ENCODE results near the gene OTOG.

The OTOG gene

DNA sequence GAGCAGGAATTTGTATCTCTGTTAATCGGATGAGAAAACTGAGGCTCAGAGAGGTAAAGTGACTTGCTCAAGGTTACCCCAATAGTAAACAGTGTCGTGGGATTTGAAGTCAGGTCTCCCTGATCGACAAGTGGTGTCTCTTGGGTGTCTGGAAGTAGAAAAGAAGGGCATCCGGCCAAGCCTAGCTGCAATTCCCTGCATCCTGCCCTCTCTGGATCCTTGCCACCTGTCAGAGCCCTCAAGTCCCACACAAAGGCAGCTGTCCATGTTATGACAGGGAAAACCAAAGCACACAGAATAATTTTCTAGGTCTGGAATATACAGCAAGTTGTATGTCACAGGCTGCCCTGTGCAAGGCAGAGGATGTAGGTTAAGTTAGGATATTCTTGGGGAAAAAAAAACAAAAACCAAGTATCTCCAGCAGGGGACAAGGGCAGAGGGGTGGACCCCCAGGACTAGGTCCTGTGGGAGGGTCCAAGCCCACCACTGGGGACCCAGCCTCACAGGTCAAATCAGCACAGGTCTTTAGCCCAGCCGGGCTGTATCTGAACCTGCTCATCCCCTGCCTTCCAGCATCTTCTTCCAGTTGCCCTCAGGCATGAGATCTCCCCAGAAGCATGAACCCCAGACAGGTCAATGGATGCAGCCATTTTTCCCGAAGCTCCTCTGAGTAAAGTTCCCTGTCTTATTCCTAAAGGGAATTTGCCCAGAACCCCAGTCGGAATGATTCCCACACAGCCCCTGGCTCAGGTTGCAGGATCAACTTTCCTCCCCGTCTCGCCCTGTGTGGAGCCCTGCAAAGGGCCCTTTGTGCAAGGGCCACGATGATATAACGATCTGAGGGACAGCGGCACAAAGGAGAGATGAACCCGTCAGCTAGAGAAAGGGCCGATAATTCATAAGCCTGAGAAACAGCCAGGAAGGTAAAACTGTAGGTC is 17.9 kb upstream of the OTOG start:
- POLR2A ChIA-PET: no interaction called here
- no peak for DNase-seq (ENCODE audit: extremely low spot score)
- TF ChIP-seq L3MBTL2 (conservative IDR thresholded peaks at IDR 0.05): no peak
- no peak for TF ChIP-seq HDGF (IDR thresholded peaks at IDR 0.05; ENCODE audit: borderline replicate concordance)
- no peak for TF ChIP-seq FOXK2 (IDR thresholded peaks at IDR 0.05)
- TF ChIP-seq CTBP1 (IDR thresholded peaks at IDR 0.05; ENCODE audit: borderline replicate concordance): no peak
- TF ChIP-seq NFRKB (IDR thresholded peaks at IDR 0.05): no peak
- TF ChIP-seq FOXA1 (IDR thresholded peaks at IDR 0.05): no peak
- no peak for TF ChIP-seq ARNT (IDR thresholded peaks at IDR 0.05)
- no peak for TF ChIP-seq PKNOX1 (IDR thresholded peaks at IDR 0.05)
- TF ChIP-seq TARDBP (IDR thresholded peaks at IDR 0.05): no peak
- no peak for TF ChIP-seq ELF4 (IDR thresholded peaks at IDR 0.05)
- TF ChIP-seq FOXM1 (IDR thresholded peaks at IDR 0.05; ENCODE audit: borderline replicate concordance): no peak
- TF ChIP-seq SP1 (IDR thresholded peaks at IDR 0.05): no peak
- TF ChIP-seq ZNF384 (IDR thresholded peaks at IDR 0.05): no peak
- TF ChIP-seq SUZ12 (IDR thresholded peaks at IDR 0.05): no peak
- no peak for TF ChIP-seq LEF1 (IDR thresholded peaks at IDR 0.05; ENCODE audit: borderline replicate concordance)
- TF ChIP-seq BHLHE40 (IDR thresholded peaks at IDR 0.05; ENCODE audit: borderline replicate concordance): no peak
- CTCF ChIA-PET: interaction anchor here (1.0 to 2.8 kb wide), 7 partner anchors 16 to 146 kb away, joined by 3 to 34 read pairs (median 9); partner anchors contain the start of genes KCNJ11 and OTOG

DNA sequence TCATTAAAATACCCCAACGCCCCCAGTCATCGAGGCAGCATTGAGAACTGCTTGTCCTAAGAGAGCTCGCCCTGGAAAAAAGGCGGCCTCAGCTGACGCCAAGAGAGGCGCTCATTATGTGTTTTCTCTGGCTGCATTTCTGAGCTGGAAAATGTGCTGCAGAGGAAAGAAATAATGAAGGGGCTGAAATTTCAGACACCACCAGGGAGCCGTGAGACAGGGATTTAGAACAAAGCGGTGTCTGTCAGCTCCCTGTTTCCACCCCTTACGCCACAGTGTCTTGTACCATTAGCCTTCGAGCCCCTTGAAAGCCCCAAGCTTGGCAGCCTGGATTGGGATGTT is 17.2 kb upstream of the OTOG start:
- TF ChIP-seq FOXK2 (IDR thresholded peaks at IDR 0.05): no peak
- TF ChIP-seq SP1 (IDR thresholded peaks at IDR 0.05): no peak
- TF ChIP-seq FOXM1 (IDR thresholded peaks at IDR 0.05; ENCODE audit: borderline replicate concordance): no peak
- no peak for TF ChIP-seq PKNOX1 (IDR thresholded peaks at IDR 0.05)
- TF ChIP-seq LEF1 (IDR thresholded peaks at IDR 0.05; ENCODE audit: borderline replicate concordance): no peak
- no peak for DNase-seq (ENCODE audit: extremely low spot score)
- POLR2A ChIA-PET: no interaction called here
- CTCF ChIA-PET: interaction anchor here (1.0 to 2.8 kb wide), 2 partner anchors 17 to 146 kb away, joined by 3 to 34 read pairs; partner anchors contain the start of gene OTOG

DNA sequence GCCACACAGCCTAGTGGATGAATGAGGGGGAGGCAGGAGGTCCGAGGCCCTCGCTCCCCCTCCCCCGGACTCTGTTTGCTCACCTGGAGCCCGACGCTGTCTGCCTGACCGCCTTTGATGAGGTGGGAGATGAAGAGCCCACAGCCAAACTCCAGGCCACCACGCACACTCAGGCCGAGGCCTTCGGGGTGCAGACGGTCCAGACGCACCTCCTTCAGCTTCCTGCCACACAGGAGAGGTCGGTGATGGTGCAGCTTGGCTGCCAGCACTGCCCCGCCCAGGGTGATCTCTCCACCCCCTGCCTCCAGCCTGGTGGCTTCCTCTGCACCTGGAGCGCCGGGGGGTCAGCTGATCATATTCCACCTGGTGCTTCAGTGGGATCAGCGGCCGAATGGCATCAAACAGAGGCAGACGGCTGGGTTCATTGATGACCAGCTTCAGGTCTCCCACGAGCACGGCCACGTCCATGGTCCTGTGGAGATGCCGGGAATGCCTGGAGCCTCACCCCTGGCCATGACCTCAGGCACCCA is 15.9 kb upstream of the OTOG start:
- CTCF ChIA-PET: interaction anchor here (1.3 kb wide), 1 partner anchor 143 kb away, joined by 3 read pairs; the partner anchor contains the start of gene KCNJ11
- DNase-seq (ENCODE audit: extremely low spot score): no peak
- POLR2A ChIA-PET: no interaction called here
- no peak for TF ChIP-seq HDGF (IDR thresholded peaks at IDR 0.05; ENCODE audit: borderline replicate concordance)
- TF ChIP-seq ZNF384 (IDR thresholded peaks at IDR 0.05): no peak
- TF ChIP-seq FOXA1 (IDR thresholded peaks at IDR 0.05): no peak
- no peak for TF ChIP-seq ELF4 (IDR thresholded peaks at IDR 0.05)
- TF ChIP-seq LEF1 (IDR thresholded peaks at IDR 0.05; ENCODE audit: borderline replicate concordance): no peak
- no peak for TF ChIP-seq FOXM1 (IDR thresholded peaks at IDR 0.05; ENCODE audit: borderline replicate concordance)
- no peak for TF ChIP-seq CTBP1 (IDR thresholded peaks at IDR 0.05; ENCODE audit: borderline replicate concordance)
- no peak for TF ChIP-seq ARNT (IDR thresholded peaks at IDR 0.05)
- no peak for TF ChIP-seq BHLHE40 (IDR thresholded peaks at IDR 0.05; ENCODE audit: borderline replicate concordance)
- TF ChIP-seq TARDBP (IDR thresholded peaks at IDR 0.05): no peak
- no peak for TF ChIP-seq L3MBTL2 (conservative IDR thresholded peaks at IDR 0.05)
- no peak for TF ChIP-seq FOXK2 (IDR thresholded peaks at IDR 0.05)
- TF ChIP-seq NFRKB (IDR thresholded peaks at IDR 0.05): no peak
- no peak for TF ChIP-seq SP1 (IDR thresholded peaks at IDR 0.05)

GRCh38 chr11:17531636-17532113 is 15.4 kb upstream of the OTOG start:
- ChIA-PET CTCF (interaction anchor here (1.0 to 1.3 kb wide), 2 partner anchors 143 to 145 kb away, joined by 3 read pairs; partner anchors contain the start of gene KCNJ11), POLR2A (no interaction called here)
- TF ChIP-seq LEF1 (IDR thresholded peaks at IDR 0.05; ENCODE audit: borderline replicate concordance) (no peak), FOXK2 (IDR thresholded peaks at IDR 0.05) (no peak), ZNF384 (IDR thresholded peaks at IDR 0.05) (no peak), ARNT (IDR thresholded peaks at IDR 0.05) (no peak), ELF4 (IDR thresholded peaks at IDR 0.05) (no peak), SP1 (IDR thresholded peaks at IDR 0.05) (no peak), TARDBP (IDR thresholded peaks at IDR 0.05) (no peak), PKNOX1 (IDR thresholded peaks at IDR 0.05) (no peak), SUZ12 (IDR thresholded peaks at IDR 0.05) (no peak), FOXA1 (IDR thresholded peaks at IDR 0.05) (no peak), CTBP1 (IDR thresholded peaks at IDR 0.05; ENCODE audit: borderline replicate concordance) (no peak), HDGF (IDR thresholded peaks at IDR 0.05; ENCODE audit: borderline replicate concordance) (no peak), NFRKB (IDR thresholded peaks at IDR 0.05) (no peak), FOXM1 (IDR thresholded peaks at IDR 0.05; ENCODE audit: borderline replicate concordance) (no peak), L3MBTL2 (conservative IDR thresholded peaks at IDR 0.05) (no peak)
- no peak for DNase-seq (ENCODE audit: extremely low spot score)

- DNase-seq (ENCODE audit: extremely low spot score): no peak
- ChIA-PET CTCF (no interaction called here), POLR2A (no interaction called here)
- TF ChIP-seq HDGF (IDR thresholded peaks at IDR 0.05; ENCODE audit: borderline replicate concordance): no peak
- no peak for TF ChIP-seq LEF1 (IDR thresholded peaks at IDR 0.05; ENCODE audit: borderline replicate concordance)
- no peak for TF ChIP-seq FOXA1 (IDR thresholded peaks at IDR 0.05)
- no peak for TF ChIP-seq ARNT (IDR thresholded peaks at IDR 0.05)
- no peak for TF ChIP-seq FOXK2 (IDR thresholded peaks at IDR 0.05)
- no peak for TF ChIP-seq FOXM1 (IDR thresholded peaks at IDR 0.05; ENCODE audit: borderline replicate concordance)
- TF ChIP-seq PKNOX1 (IDR thresholded peaks at IDR 0.05): no peak
- no peak for TF ChIP-seq ZNF384 (IDR thresholded peaks at IDR 0.05)
- TF ChIP-seq CTBP1 (IDR thresholded peaks at IDR 0.05; ENCODE audit: borderline replicate concordance): no peak
- no peak for TF ChIP-seq NFRKB (IDR thresholded peaks at IDR 0.05)
- no peak for TF ChIP-seq SUZ12 (IDR thresholded peaks at IDR 0.05)
- TF ChIP-seq BHLHE40 (IDR thresholded peaks at IDR 0.05; ENCODE audit: borderline replicate concordance): no peak
Measured at GRCh38 chr11:17532784-17533183, 14.3 kb upstream of the OTOG start.

Data from HEK293T (cell line).